Nephron (organoid): ENCODE results near the gene LRBA.

Experiments
- H3K27ac Mint-ChIP-seq, 3 experiments: 2 replicates each; pipeline ENCODE4 v1.8.0; 2020; ENCODE audit warnings: mixed read lengths in 3 of 3, mild to moderate bottlenecking in 2 of 3, moderate library complexity in 1 of 3
- H3K27me3 Mint-ChIP-seq: 2 replicates; pipeline ENCODE4 v1.8.0; 2021; ENCODE audit warnings: low read depth, mild to moderate bottlenecking, moderate library complexity, mixed read lengths
- H3K36me3 Mint-ChIP-seq: 2 replicates; pipeline ENCODE4 v1.8.0; 2020; ENCODE audit warnings: low read depth, mixed read lengths
- H3K4me1 Mint-ChIP-seq: 2 replicates; pipeline ENCODE4 v1.8.0; 2020; ENCODE audit warnings: mixed read lengths
- H3K4me3 Mint-ChIP-seq, 3 experiments: 2 replicates each; pipeline ENCODE4 v1.8.0; 2020; ENCODE audit warnings: mild to moderate bottlenecking in 3 of 3, mixed read lengths in 3 of 3, moderate library complexity in 2 of 3
- H3K9me3 Mint-ChIP-seq: 2 replicates; pipeline ENCODE4 v1.8.0; 2020; ENCODE audit warnings: mixed read lengths
- TF ChIP-seq, protein P1 (sequence below), 3 experiments: fragments of 200-600 bp; sonication (generic); IDR thresholded peaks; one replicate each; pipeline ENCODE4 v1.5.0; 2021; ENCODE audit warnings: antibody characterized with exemption in 3 of 3; ENCODE audit not compliant: unreplicated experiment in 3 of 3

Gene LRBA

DNA sequence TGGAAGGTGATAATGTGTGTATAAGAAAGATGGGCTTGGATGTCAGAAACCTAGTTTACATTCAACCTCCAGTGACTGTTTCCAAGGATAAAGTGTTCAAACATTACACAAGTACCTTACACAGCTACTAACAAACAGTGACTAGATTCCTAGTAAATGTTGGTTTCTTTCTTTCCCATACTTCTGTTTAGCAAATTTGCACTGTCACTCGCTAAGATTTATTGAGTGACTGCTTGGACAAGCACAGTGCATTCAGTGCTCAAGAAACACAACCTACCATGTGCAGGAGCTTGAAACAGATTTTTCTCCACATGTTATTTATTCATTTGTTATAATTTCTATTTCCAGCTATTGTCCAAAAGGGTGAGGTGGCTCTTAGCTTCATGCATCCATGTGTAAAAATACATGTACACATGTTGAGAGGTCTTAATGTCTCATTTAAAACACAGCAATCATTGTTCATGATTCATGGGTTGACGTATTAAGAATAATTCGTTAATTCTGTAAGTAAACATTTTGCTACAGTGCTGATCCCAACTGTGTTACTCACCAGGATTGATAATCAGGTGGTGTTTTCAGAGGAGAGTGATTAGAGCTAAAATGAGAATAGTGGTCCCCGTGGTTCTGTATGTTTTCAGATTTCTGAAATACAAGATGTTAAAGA is 783.8 kb downstream of the LRBA start:
- H3K4me1 Mint-ChIP-seq: peaks cover 33% of the 10 kb centered on the region
- H3K27me3 Mint-ChIP-seq: peaks cover 3% of the 10 kb centered on the region
- peaks cover 21% of the 10 kb centered on the region for H3K36me3 Mint-ChIP-seq
- H3K9me3 Mint-ChIP-seq: no peaks in the 10 kb centered on the region
- TF ChIP-seq, protein P1, sequence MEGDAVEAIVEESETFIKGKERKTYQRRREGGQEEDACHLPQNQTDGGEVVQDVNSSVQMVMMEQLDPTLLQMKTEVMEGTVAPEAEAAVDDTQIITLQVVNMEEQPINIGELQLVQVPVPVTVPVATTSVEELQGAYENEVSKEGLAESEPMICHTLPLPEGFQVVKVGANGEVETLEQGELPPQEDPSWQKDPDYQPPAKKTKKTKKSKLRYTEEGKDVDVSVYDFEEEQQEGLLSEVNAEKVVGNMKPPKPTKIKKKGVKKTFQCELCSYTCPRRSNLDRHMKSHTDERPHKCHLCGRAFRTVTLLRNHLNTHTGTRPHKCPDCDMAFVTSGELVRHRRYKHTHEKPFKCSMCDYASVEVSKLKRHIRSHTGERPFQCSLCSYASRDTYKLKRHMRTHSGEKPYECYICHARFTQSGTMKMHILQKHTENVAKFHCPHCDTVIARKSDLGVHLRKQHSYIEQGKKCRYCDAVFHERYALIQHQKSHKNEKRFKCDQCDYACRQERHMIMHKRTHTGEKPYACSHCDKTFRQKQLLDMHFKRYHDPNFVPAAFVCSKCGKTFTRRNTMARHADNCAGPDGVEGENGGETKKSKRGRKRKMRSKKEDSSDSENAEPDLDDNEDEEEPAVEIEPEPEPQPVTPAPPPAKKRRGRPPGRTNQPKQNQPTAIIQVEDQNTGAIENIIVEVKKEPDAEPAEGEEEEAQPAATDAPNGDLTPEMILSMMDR (IDR thresholded peaks at IDR 0.05; ENCODE audit: unreplicated experiment in 3 of 3): no peak
- no peak overlapping the region for H3K4me3 Mint-ChIP-seq
- no peak overlapping the region for H3K27ac Mint-ChIP-seq

DNA sequence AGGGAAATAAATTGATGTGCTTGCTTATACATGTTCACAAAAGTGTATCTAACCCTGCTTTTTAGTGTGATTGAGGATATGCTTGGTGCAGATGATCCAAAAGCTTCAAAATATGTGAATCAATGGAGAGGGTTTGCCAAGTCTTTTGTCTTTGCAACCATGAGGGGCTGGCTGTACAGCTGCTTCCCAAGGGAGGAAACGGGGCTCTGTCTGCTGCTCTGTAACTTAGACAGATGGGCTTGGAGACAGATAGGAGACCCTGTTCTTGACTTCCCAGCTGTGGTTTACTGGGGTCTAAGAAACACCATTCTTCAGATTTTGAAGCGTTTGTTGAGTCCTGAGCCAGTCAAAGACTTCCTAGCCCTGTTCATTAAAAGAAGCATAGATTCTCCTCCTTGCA is 784.5 kb downstream of the LRBA start:
- TF ChIP-seq, protein P1 (IDR thresholded peaks at IDR 0.05; ENCODE audit: unreplicated experiment in 3 of 3): no peak
- H3K36me3 Mint-ChIP-seq: peaks cover 21% of the 10 kb centered on the region
- peaks cover 3% of the 10 kb centered on the region for H3K27me3 Mint-ChIP-seq
- no peaks in the 10 kb centered on the region for H3K9me3 Mint-ChIP-seq
- peak overlapping the region in 2 of 3 experiments; percentile 20 to 24 for H3K27ac Mint-ChIP-seq
- no peak overlapping the region for H3K4me3 Mint-ChIP-seq
- H3K4me1 Mint-ChIP-seq: peaks cover 27% of the 10 kb centered on the region

DNA sequence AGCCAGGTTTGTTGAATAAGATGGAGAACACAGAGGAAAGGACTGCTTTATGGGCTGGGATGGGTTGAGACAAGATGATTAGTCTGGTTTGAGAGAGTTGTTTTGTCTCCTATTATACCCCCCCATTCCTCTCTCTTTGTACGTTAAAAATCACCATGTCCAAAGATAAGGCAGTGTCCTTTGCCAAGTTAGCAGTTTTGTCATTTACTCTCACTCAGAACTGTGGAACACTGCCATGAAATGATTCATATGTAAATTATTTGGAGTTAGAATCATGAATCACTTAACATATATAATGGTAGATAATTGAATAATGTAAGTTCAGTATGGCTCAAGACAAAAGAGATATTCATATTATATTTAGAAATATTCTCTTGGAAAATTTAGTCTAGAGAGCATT is 785.6 kb downstream of the LRBA start:
- Mint-ChIP-seq H3K36me3 (peaks cover 21% of the 10 kb centered on the region), H3K4me3 (no peak overlapping the region), H3K27ac (no peak overlapping the region), H3K4me1 (peaks cover 22% of the 10 kb centered on the region), H3K9me3 (no peaks in the 10 kb centered on the region), H3K27me3 (peaks cover 3% of the 10 kb centered on the region)
- TF ChIP-seq, protein P1 (IDR thresholded peaks at IDR 0.05; ENCODE audit: unreplicated experiment in 3 of 3): no peak

DNA sequence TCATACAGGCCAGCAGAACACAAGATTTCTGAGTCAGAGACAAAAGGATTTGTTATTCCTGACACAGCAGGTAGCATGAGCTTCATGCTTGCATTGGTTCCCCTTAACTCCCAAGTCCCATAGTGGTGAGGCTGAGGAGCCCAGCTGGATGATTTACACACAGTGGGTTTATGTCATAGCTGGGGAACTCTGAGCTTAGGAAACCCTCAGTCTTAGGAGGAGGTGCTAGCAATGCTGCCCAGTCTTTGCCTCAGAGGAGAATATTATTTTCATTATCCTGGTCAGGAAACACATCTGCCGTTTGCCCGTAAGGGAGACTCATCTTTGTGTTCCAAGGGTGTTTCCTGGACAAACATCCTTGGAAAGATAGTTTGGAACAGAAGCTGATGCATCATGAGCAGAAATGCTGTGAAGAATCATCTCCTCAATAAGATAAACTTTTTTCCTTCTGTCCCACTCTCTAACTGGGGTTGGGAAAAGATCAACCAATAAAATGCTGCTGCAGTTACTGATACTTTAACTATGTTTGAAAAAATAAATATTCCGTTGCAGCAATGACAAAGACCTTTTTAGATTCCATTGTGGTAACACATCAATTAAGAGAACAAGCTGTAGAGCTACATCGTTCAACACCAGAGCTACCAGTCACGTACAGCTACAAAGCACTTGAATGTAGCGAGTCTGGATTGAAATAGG is 790.0 kb downstream of the LRBA start:
- TF ChIP-seq, protein P1 (IDR thresholded peaks at IDR 0.05; ENCODE audit: unreplicated experiment in 3 of 3): no peak
- Mint-ChIP-seq H3K4me1 (peaks cover 10% of the 10 kb centered on the region), H3K27me3 (peaks cover 3% of the 10 kb centered on the region), H3K4me3 (no peak overlapping the region), H3K36me3 (peaks cover 7% of the 10 kb centered on the region), H3K9me3 (no peaks in the 10 kb centered on the region), H3K27ac (no peak overlapping the region)

DNA sequence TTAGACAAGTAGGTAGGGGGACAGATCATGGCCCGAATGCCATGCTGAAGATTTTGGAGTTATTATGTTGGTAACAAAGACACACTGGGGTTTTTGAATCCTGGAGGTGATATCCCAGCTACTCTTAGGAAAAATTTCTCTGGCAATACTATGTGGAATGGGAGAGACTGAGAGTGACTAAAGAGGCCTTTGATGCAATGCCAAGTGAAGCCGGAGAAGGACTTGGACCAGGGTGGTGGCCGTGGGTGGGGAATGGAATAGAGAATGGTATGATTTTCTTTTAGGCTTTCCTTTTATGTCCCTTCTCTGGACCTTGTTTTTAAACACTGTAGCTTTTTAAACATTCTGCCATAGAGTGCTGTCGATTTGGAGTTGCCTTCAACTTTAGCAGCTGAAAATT is 795.2 kb downstream of the LRBA start:
- H3K9me3 Mint-ChIP-seq: no peaks in the 10 kb centered on the region
- no peak overlapping the region for H3K4me3 Mint-ChIP-seq
- TF ChIP-seq, protein P1 (IDR thresholded peaks at IDR 0.05; ENCODE audit: unreplicated experiment in 3 of 3): no peak
- peaks cover 7% of the 10 kb centered on the region for H3K4me1 Mint-ChIP-seq
- no peak overlapping the region for H3K27ac Mint-ChIP-seq
- peaks cover 3% of the 10 kb centered on the region for H3K36me3 Mint-ChIP-seq
- H3K27me3 Mint-ChIP-seq: peaks cover 28% of the 10 kb centered on the region

DNA sequence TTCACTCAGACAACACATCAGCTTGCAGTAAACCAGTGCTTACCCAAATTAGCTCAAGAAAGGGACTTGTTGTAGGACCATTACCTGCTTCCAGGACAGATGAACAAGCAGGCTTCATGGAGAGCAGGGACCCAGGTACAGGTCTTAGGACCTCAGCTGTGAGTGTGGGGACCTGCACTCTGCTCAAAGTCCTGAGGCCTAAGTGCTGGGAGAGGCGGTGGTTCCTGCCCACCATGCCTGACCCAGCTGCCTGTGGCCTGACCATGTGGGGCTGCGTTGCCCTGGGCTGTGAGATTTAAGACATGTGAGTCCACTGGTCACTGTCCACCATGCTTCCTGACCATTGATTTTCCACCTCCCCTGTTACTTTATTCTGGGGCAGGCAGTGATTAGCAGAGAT is 796.6 kb downstream of the LRBA start:
- Mint-ChIP-seq H3K4me1 (peaks cover 7% of the 10 kb centered on the region), H3K4me3 (no peak overlapping the region), H3K9me3 (no peaks in the 10 kb centered on the region), H3K27ac (no peak overlapping the region), H3K36me3 (peaks cover 3% of the 10 kb centered on the region), H3K27me3 (peaks cover 28% of the 10 kb centered on the region)
- TF ChIP-seq, protein P1 (IDR thresholded peaks at IDR 0.05; ENCODE audit: unreplicated experiment in 3 of 3): no peak
